Measurements from ENCODE around the gene ANKRD63.

GRCh38 chr15:40300367-40300766 lies 17.5 kb upstream of the ANKRD63 start:
- TF ChIP-seq CTCF (IDR thresholded peaks at IDR 0.05) (no peak), ZNF232 (CRISPR knock-in tag; IDR thresholded peaks at IDR 0.05) (no peak), ZNF416 (CRISPR knock-in tag; IDR thresholded peaks at IDR 0.05) (no peak), HMGXB4 (CRISPR knock-in tag; IDR thresholded peaks at IDR 0.05) (no peak), TCF7 (CRISPR knock-in tag; IDR thresholded peaks at IDR 0.05; ENCODE audit: low read depth) (no peak), PRDM15 (CRISPR knock-in tag; IDR thresholded peaks at IDR 0.05) (no peak), JAZF1 (CRISPR knock-in tag; IDR thresholded peaks at IDR 0.05) (no peak), CREB1 (CRISPR knock-in tag; IDR thresholded peaks at IDR 0.05) (no peak), E2F5 (CRISPR knock-in tag; IDR thresholded peaks at IDR 0.05) (no peak), FOXJ3 (CRISPR knock-in tag; IDR thresholded peaks at IDR 0.05; ENCODE audit: borderline replicate concordance) (no peak), PRRX2 (CRISPR knock-in tag; IDR thresholded peaks at IDR 0.05) (no peak), NR3C1 (CRISPR knock-in tag; conservative IDR thresholded peaks at IDR 0.05; ENCODE audit: low read depth) (no peak), ZNF121 (CRISPR knock-in tag; IDR thresholded peaks at IDR 0.05) (no peak), FOXP4 (CRISPR knock-in tag; IDR thresholded peaks at IDR 0.05) (no peak)
